AG04449 (cell line): ENCODE results near the gene IGF1R.
"Not testable (repeated sequence)": the region's sequence is repeated elsewhere in the genome, so short reads cannot be mapped to it uniquely, and the experiment has no call there.

Experiments
- CTCF ChIA-PET: fragments of 350-600 bp; formaldehyde crosslinking; extraction: SDS; loops from one replicate; lab custom pipeline; 2021; ENCODE audit warnings: antibody characterized with exemption; lab: Yijun Ruan, JAX
- POLR2A ChIA-PET: fragments of 400-600, 350-600 bp; formaldehyde crosslinking; extraction: SDS; loops from one replicate; lab custom pipeline; 2020; ENCODE audit warnings: antibody characterized with exemption, inconsistent platforms; lab: Yijun Ruan, JAX
- DNase-seq: peaks from one replicate; pipeline ENCODE4 v3.0.0-alpha.2; 2010; ENCODE audit warnings: low read depth, low spot score
- H3K4me3 ChIP-seq: 2 replicates; pipeline ENCODE4 v1.5.1; 2011; ENCODE audit warnings: low read depth, mild to moderate bottlenecking, control low read depth, low read length
- CTCF ChIP-seq: IDR thresholded peaks from one replicate; pipeline ENCODE4 v1.5.1; 2011; ENCODE audit warnings: mild to moderate bottlenecking, moderate library complexity, low read length, control low read depth, inconsistent platforms; ENCODE audit not compliant: insufficient read depth; ENCODE audit errors: missing control alignments

Gene IGF1R

GRCh38 chr15:98958918-98959639, 310.7 kb downstream of the IGF1R start:
- H3K4me3 ChIP-seq = no peak overlapping the region
- ChIA-PET CTCF (interaction anchor here (0.8 kb wide), 1 partner anchor 13 kb away, joined by 3 read pairs; no protein-coding TSS in a partner anchor), POLR2A (no interaction called here)
- DNase-seq = no peak
- no peak for TF ChIP-seq CTCF

DNA sequence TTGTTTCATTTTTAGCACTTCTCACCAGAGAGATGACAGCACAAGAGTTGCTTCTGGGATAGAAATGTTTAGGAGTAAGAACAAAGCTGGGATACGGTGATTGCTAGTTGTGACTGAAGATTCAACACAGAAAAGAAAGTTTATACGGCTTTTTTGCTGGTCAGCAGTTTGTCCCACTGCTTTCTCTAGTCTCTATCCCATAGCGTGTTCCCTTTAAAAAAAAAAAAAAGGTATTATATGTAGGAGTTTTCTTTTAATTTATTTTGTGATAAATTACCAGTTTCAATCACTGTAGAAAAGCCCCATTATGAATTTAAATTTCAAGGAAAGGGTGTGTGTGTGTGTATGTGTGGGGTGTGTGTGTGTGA, 311.3 kb downstream of the IGF1R start:
- ChIA-PET POLR2A (no interaction called here), CTCF (no interaction called here)
- no peak for TF ChIP-seq CTCF
- no peak overlapping the region for H3K4me3 ChIP-seq
- DNase-seq = no peak

- DNase-seq = no peak
- POLR2A ChIA-PET = no interaction called here
- no peak for TF ChIP-seq CTCF
- CTCF ChIA-PET = no interaction called here
- no peak overlapping the region for H3K4me3 ChIP-seq
Observed at GRCh38 chr15:98960555-98961050, 312.3 kb downstream of the IGF1R start.

DNA sequence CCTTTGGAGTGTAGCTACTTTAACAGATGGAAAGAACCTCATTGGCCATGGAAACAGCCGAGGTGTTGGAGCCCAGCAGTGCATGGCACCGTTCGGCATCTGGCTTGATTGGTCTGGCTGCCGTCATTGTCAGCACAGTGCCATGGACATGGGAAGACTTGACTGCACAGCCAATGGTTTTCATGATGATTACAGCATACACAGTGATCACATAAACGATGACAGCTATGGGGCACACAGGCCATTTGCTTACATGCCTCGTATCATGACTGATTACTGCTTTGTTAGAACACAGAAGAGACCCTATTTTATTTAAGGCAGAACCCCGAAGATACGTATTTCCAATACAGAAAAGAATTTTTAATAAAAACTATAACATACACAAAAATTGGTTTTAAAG, 315.1 kb downstream of the IGF1R start:
- POLR2A ChIA-PET = no interaction called here
- TF ChIP-seq CTCF = no peak
- DNase-seq = no peak
- H3K4me3 ChIP-seq = no peak overlapping the region
- CTCF ChIA-PET = no interaction called here

GRCh38 chr15:98964466-98965133, 316.3 kb downstream of the IGF1R start:
- no peak for DNase-seq
- CTCF ChIA-PET = interaction anchor here (0.9 to 3.4 kb wide), 2 partner anchors 72 to 446 kb away, joined by 3 to 11 read pairs; no protein-coding TSS in a partner anchor
- no peak for TF ChIP-seq CTCF
- no peak overlapping the region for H3K4me3 ChIP-seq
- POLR2A ChIA-PET = no interaction called here

- H3K4me3 ChIP-seq, DNase-seq: not testable (repeated sequence)
- ChIA-PET CTCF (interaction anchor here (0.9 to 3.4 kb wide), 2 partner anchors 72 to 446 kb away, joined by 3 to 11 read pairs; no protein-coding TSS in a partner anchor), POLR2A (interaction anchor here (0.6 kb wide), 1 partner anchor 11 kb away, joined by 3 read pairs; no protein-coding TSS in a partner anchor)
Observed at GRCh38 chr15:98965134-98965491, 316.8 kb downstream of the IGF1R start.
